ENCODE data around the gene FAM78B.

FAM78B gene

DNA sequence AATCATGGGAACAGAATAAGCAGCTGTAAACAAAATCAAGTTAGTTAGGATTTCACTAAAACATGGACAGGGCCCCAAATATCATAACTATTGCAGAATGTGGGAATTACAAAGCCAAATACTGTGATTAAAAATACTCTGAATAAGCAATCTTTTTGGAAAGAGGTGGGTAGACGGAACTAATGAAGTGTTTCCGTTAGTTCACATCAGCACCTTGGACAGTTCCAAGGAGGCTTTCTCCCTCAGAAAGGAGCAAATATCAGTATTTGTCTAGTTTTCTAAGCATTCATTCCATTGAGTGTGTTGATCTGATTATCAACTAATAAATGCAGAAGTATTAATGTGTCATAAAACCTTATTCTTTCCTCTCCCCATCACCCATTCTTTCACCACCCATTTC is 97.4 kb downstream of the FAM78B start:
- no peak overlapping the region for H3K4me3 ChIP-seq (ENCODE audit: low read depth, low read length)
- no peaks in the 10 kb centered on the region for H3K4me1 ChIP-seq (ENCODE audit: control insufficient read depth, insufficient read depth, low read length, unreplicated experiment)
- no peak overlapping the region for H3K27ac ChIP-seq (ENCODE audit: low read depth, low read length)
- H3K36me3 ChIP-seq (ENCODE audit: insufficient read depth, low read length) = no peaks in the 10 kb centered on the region
- H3K27me3 ChIP-seq (ENCODE audit: insufficient read depth, low read length) = no peaks in the 10 kb centered on the region
- H2AFZ ChIP-seq (ENCODE audit: low read length, unreplicated experiment) = no peak overlapping the region
- H3K79me2 ChIP-seq (ENCODE audit: control insufficient read depth, insufficient read depth, low read length, unreplicated experiment) = no peaks in the 10 kb centered on the region

DNA sequence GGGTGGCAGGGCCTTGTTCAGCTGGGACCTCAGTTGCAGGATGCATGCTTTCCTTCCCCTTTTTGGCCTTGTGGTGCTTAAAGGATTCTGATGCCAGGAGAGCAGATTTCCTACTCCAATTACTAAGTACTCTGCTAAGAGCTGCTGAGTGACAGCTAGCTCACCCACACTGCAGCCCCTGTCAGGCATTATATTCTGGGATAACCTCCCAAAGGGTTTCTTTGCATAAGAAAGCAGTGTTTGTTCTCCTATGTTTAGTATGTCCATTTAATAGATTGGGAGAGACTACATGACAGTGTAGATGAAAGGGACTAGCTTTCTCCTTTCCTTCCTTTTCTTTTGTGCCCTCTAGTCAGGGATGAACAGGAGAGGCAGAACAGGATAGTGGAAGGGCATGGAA is 100.7 kb downstream of the FAM78B start:
- Histone ChIP-seq H2AFZ (ENCODE audit: low read length, unreplicated experiment) (no peak overlapping the region), H3K27me3 (ENCODE audit: insufficient read depth, low read length) (no peaks in the 10 kb centered on the region), H3K36me3 (ENCODE audit: insufficient read depth, low read length) (no peaks in the 10 kb centered on the region), H3K4me1 (ENCODE audit: control insufficient read depth, insufficient read depth, low read length, unreplicated experiment) (no peaks in the 10 kb centered on the region), H3K79me2 (ENCODE audit: control insufficient read depth, insufficient read depth, low read length, unreplicated experiment) (no peaks in the 10 kb centered on the region), H3K27ac (ENCODE audit: low read depth, low read length) (no peak overlapping the region), H3K4me3 (ENCODE audit: low read depth, low read length) (no peak overlapping the region)

DNA sequence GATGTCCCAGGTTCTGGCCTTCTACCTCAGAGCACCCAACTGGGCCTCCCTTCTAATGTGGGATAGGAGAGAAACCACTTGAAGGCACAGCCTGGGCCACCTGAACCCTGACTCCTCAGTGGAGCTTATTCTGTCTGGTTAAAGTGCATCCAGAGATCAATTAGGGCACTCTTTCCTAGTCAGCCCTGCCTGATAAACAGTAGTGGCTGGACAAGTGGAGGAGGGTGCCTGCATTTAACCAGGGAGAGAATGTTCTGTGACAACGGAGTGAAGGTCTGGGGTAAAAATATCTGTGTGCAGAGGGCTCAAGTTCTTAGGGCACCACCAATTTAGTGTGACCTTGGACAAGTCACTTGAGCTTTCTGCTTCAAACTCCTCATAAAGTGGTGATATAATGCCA is 101.8 kb downstream of the FAM78B start:
- Histone ChIP-seq H3K4me3 (ENCODE audit: low read depth, low read length) (no peak overlapping the region), H3K27ac (ENCODE audit: low read depth, low read length) (no peak overlapping the region), H3K4me1 (ENCODE audit: control insufficient read depth, insufficient read depth, low read length, unreplicated experiment) (no peaks in the 10 kb centered on the region), H3K36me3 (ENCODE audit: insufficient read depth, low read length) (no peaks in the 10 kb centered on the region), H3K79me2 (ENCODE audit: control insufficient read depth, insufficient read depth, low read length, unreplicated experiment) (no peaks in the 10 kb centered on the region), H3K27me3 (ENCODE audit: insufficient read depth, low read length) (no peaks in the 10 kb centered on the region), H2AFZ (ENCODE audit: low read length, unreplicated experiment) (no peak overlapping the region)

DNA sequence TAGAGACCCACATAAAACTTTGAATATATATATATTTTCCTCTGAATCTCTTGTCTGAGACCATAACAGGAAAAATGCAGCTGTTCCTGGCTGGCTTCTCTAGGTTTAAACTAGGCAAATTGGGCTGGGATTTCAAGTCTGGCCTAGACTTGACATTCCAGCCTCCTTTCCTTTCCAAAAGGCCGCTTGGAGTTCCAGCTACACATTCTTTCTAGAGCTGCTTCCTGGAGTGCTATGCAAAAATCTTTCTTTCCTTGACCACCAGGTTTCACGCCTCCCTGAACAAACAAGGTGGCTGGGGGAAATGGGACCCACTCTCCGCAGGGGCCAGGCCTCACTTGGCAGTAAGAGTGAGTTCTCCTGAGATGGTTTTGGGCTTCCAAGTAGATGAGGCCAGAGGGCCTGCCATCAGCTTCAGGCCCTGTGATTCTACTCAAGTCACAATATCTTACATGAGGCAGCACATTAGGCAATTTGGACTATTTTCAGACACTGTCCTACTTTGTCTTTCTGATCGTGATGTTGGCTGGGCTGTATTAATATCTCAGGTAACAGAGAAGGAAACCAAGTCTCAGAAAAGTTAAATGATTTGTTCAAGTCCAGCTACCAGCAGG is 102.4 kb downstream of the FAM78B start:
- Histone ChIP-seq H3K27me3 (ENCODE audit: insufficient read depth, low read length) (no peaks in the 10 kb centered on the region), H3K36me3 (ENCODE audit: insufficient read depth, low read length) (no peaks in the 10 kb centered on the region), H3K79me2 (ENCODE audit: control insufficient read depth, insufficient read depth, low read length, unreplicated experiment) (no peaks in the 10 kb centered on the region), H3K4me3 (ENCODE audit: low read depth, low read length) (no peak overlapping the region), H3K27ac (ENCODE audit: low read depth, low read length) (no peak overlapping the region), H3K4me1 (ENCODE audit: control insufficient read depth, insufficient read depth, low read length, unreplicated experiment) (no peaks in the 10 kb centered on the region), H2AFZ (ENCODE audit: low read length, unreplicated experiment) (no peak overlapping the region)

DNA sequence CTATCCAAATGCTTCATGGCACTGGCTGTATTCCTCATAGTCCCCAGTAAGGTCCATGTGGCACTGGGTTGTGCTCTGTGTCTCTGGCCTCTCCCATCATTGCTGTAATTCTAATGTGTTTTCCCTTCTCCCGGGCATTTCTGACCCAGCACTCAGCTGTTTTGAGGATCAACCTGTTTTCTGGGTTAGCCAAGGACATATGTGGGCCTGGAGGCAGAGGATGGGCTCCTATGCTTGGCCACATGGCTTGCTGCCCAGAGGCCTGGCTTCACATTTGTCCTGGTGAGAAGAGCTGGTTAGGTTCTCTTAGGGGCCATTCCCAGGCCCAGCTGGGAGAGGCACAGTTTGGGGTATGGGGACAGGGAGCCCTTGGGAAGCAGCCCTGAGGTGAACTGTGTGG is 103.1 kb downstream of the FAM78B start:
- no peaks in the 10 kb centered on the region for H3K4me1 ChIP-seq (ENCODE audit: control insufficient read depth, insufficient read depth, low read length, unreplicated experiment)
- no peaks in the 10 kb centered on the region for H3K79me2 ChIP-seq (ENCODE audit: control insufficient read depth, insufficient read depth, low read length, unreplicated experiment)
- H3K36me3 ChIP-seq (ENCODE audit: insufficient read depth, low read length) = no peaks in the 10 kb centered on the region
- no peaks in the 10 kb centered on the region for H3K27me3 ChIP-seq (ENCODE audit: insufficient read depth, low read length)
- no peak overlapping the region for H3K4me3 ChIP-seq (ENCODE audit: low read depth, low read length)
- no peak overlapping the region for H2AFZ ChIP-seq (ENCODE audit: low read length, unreplicated experiment)
- H3K27ac ChIP-seq (ENCODE audit: low read depth, low read length) = no peak overlapping the region

DNA sequence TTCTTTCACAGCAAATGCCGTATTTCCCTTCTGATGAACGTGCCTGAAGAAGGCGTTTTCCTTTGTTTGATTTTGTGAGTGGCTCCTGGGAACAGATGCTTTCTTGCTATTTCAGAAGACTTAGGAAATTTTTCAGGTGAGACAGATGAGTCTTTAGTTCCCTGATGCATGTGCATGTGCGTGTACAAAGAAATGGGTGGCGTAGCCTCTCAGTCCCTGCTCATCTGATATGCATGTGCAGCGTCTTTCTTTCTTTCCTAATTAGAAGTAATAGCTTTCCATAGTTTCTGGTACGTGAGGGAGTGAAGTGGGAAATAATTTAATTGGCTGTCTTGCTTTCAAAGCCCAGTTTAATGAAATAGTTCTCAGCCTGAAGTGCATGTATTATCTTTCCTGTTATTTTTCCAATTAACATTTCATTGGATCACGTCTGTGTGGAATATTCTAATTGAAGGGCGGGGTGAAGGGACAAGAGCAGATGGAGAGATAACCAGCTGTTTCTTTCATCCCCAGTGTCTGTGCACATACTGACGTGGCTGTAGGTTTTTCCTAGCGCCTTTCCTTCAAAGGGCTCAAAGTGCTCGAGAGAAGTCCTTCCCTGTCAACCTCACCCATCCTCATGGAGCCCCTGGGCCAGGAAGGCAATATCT is 104.3 kb downstream of the FAM78B start:
- H3K79me2 ChIP-seq (ENCODE audit: control insufficient read depth, insufficient read depth, low read length, unreplicated experiment) = no peaks in the 10 kb centered on the region
- no peak overlapping the region for H3K4me3 ChIP-seq (ENCODE audit: low read depth, low read length)
- H3K27me3 ChIP-seq (ENCODE audit: insufficient read depth, low read length) = no peaks in the 10 kb centered on the region

DNA sequence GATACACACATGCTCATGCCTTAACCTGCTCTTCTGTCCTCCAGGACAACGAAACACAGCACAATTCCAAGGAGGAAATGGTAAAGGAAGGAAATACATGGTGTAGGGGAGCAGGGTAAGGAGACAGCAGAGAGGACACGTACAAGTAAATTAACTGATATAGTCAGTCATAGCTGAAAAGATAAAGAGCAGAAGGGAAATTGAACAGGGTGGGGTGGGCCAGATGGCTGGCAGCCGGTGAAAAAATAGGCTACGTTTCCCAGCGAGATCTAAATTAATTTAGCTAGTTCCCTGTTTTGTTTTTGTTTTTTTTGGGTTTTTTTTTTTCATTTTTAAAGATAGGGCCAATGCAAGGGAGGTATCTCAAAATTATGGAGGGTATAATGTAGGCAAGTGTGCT is 109.2 kb downstream of the FAM78B start:
- H3K4me3 ChIP-seq (ENCODE audit: low read depth, low read length) = no peak overlapping the region
- H2AFZ ChIP-seq (ENCODE audit: low read length, unreplicated experiment) = no peak overlapping the region
- H3K27ac ChIP-seq (ENCODE audit: low read depth, low read length) = no peak overlapping the region
- no peaks in the 10 kb centered on the region for H3K79me2 ChIP-seq (ENCODE audit: control insufficient read depth, insufficient read depth, low read length, unreplicated experiment)
- H3K36me3 ChIP-seq (ENCODE audit: insufficient read depth, low read length) = no peaks in the 10 kb centered on the region
- no peaks in the 10 kb centered on the region for H3K4me1 ChIP-seq (ENCODE audit: control insufficient read depth, insufficient read depth, low read length, unreplicated experiment)
- H3K27me3 ChIP-seq (ENCODE audit: insufficient read depth, low read length) = no peaks in the 10 kb centered on the region

More for the DNA sequence above, 104.3 kb downstream of the FAM78B start:
- no peaks in the 10 kb centered on the region for H3K4me1 ChIP-seq (ENCODE audit: control insufficient read depth, insufficient read depth, low read length, unreplicated experiment)
- no peak overlapping the region for H3K27ac ChIP-seq (ENCODE audit: low read depth, low read length)
- H3K36me3 ChIP-seq (ENCODE audit: insufficient read depth, low read length) = no peaks in the 10 kb centered on the region
- no peak overlapping the region for H2AFZ ChIP-seq (ENCODE audit: low read length, unreplicated experiment)

DNA sequence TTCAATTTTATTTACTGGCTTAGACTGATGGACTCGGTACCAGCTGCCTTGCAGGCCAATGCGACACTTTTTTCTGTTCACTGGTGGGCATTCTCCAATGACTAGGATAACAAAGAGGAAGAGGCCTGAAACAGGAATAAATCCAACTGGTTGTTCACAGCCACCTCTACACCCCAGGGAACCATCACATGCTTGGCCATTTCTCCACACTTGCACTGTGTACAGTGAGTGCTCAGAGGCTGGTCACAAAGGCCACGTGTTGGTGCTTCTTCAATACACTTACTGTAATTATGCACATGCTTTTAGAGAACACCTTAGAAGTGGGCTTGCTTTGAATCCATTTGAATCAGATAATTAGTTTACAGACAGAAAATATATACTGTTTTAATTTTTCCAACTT is 113.4 kb downstream of the FAM78B start:
- H3K79me2 ChIP-seq (ENCODE audit: control insufficient read depth, insufficient read depth, low read length, unreplicated experiment) = no peaks in the 10 kb centered on the region
- H3K4me1 ChIP-seq (ENCODE audit: control insufficient read depth, insufficient read depth, low read length, unreplicated experiment) = no peaks in the 10 kb centered on the region
- H3K4me3 ChIP-seq (ENCODE audit: low read depth, low read length) = no peak overlapping the region
- H2AFZ ChIP-seq (ENCODE audit: low read length, unreplicated experiment) = no peak overlapping the region
- H3K36me3 ChIP-seq (ENCODE audit: insufficient read depth, low read length) = no peaks in the 10 kb centered on the region
- no peak overlapping the region for H3K27ac ChIP-seq (ENCODE audit: low read depth, low read length)
- no peaks in the 10 kb centered on the region for H3K27me3 ChIP-seq (ENCODE audit: insufficient read depth, low read length)

DNA sequence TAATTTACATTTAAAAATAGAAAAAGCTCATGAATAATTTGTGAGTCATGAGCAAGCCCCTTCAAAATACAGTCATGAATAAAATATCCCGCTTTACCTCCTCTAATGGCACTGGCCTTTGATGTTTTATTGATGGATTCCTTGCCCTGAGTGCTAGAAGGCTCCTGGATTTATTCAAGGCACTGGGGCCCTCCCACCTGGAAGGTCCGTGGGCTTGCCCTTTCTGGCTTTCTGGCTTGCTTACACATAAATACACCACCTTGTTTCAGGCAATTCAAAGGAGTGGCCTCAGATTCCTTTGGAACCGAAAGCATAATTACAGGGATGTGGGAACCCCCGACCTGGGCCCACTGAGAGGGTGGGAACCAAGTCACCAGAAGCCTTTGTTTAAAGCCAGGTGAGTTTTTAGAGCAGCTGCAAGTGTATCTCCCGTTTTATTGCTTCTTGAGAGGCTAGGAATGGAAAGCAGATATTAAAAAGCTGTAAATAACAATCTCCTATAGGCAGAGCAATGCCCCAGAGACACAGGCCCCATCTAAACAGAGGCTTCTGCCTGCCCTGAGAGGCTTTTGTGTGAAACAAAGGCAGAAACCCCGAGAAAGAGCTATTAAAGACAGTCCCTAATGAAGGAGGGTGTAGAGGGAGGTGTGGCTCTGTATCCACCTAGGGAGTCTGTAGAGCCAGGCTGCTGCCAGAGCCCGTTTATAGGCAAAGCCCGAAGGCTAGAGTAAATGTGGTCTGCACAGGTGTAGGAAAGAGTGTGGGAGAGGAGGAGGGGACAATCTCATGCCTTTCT is 126.4 kb downstream of the FAM78B start:
- Histone ChIP-seq H2AFZ (ENCODE audit: low read length, unreplicated experiment) (no peak overlapping the region), H3K27ac (ENCODE audit: low read depth, low read length) (no peak overlapping the region), H3K79me2 (ENCODE audit: control insufficient read depth, insufficient read depth, low read length, unreplicated experiment) (no peaks in the 10 kb centered on the region), H3K4me3 (ENCODE audit: low read depth, low read length) (no peak overlapping the region), H3K4me1 (ENCODE audit: control insufficient read depth, insufficient read depth, low read length, unreplicated experiment) (no peaks in the 10 kb centered on the region), H3K27me3 (ENCODE audit: insufficient read depth, low read length) (no peaks in the 10 kb centered on the region), H3K36me3 (ENCODE audit: insufficient read depth, low read length) (no peaks in the 10 kb centered on the region)

DNA sequence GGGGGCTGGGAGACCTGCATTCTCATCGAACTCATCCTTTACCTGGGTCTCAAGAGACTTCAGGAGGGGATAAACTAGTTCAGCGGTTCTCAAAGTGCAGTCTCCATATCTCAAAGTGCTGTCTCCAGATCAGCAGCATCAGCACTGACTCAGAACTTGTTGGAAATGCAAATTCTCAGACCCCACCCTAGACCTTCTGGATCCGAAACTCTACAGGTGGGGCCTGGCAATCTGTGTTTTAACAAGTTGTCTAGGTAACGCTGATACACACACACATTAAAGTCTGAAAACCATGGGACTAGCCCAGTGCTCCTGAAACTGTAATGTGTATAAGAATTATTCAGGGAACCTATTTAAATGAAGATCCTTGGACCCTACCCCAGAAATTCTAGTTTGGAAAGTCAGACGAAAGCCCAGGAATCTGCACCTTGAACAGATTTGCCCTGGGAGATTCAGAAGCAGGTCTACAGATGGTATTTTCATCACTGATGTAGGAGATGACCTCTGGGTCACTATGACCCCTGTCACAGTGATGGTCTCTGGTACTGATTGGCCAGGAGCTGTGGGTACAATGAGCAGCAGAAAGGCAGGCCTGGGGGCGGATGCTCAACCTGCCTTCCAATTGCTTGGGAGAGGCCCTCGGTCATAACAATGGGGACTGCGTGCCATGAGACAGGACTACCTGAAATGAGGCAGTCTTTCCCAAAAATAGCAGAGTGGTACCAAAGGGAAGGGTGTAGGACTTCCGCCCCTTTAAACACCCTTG is 127.2 kb downstream of the FAM78B start:
- no peak overlapping the region for H3K27ac ChIP-seq (ENCODE audit: low read depth, low read length)
- H3K79me2 ChIP-seq (ENCODE audit: control insufficient read depth, insufficient read depth, low read length, unreplicated experiment) = no peaks in the 10 kb centered on the region
- no peak overlapping the region for H3K4me3 ChIP-seq (ENCODE audit: low read depth, low read length)
- H3K36me3 ChIP-seq (ENCODE audit: insufficient read depth, low read length) = no peaks in the 10 kb centered on the region
- no peak overlapping the region for H2AFZ ChIP-seq (ENCODE audit: low read length, unreplicated experiment)
- H3K27me3 ChIP-seq (ENCODE audit: insufficient read depth, low read length) = no peaks in the 10 kb centered on the region
- H3K4me1 ChIP-seq (ENCODE audit: control insufficient read depth, insufficient read depth, low read length, unreplicated experiment) = no peaks in the 10 kb centered on the region
